Activated CD8-positive, alpha-beta T cell treated with anti-CD3 and anti-CD28 coated beads for 36 hours (primary cell): ENCODE measurements around the gene ADAMTS1. TPM values are rescaled to one million over a fixed set of nuclear protein-coding genes. Genes with fewer than 3 reads are reported as not detected.

Source experiments
- ATAC-seq: fragments of 200-7000 bp; cut with Tn5 transposase; one replicate; pipeline ENCODE4 v1.10.0; 2021; ENCODE audit warnings: mild to moderate bottlenecking, moderate library complexity
- CTCF ChIA-PET: fragments of 350-600 bp; sonication (Branson Sonifier 250); formaldehyde crosslinking; loops from one replicate; lab custom pipeline; 2021; ENCODE audit warnings: antibody characterized with exemption; lab: Charles Lee
- POLR2A ChIA-PET: fragments of 350-600 bp; sonication (Branson Sonifier 250); formaldehyde crosslinking; loops from one replicate; lab custom pipeline; 2021; ENCODE audit warnings: antibody characterized with exemption; lab: Charles Lee
- DNase-seq: peaks from one replicate; pipeline ENCODE4 v3.0.0-alpha.2; 2020
- H3K27ac Mint-ChIP-seq: one replicate; pipeline ENCODE4 v1.8.0; 2021; ENCODE audit warnings: mild to moderate bottlenecking, mixed read lengths
- H3K27me3 Mint-ChIP-seq: one replicate; pipeline ENCODE4 v1.8.0; 2021; ENCODE audit warnings: mixed read lengths
- H3K36me3 Mint-ChIP-seq: one replicate; pipeline ENCODE4 v1.8.0; 2021; ENCODE audit warnings: low read depth, mixed read lengths
- H3K4me1 Mint-ChIP-seq: one replicate; pipeline ENCODE4 v1.8.0; 2021; ENCODE audit warnings: low read depth, mixed read lengths
- H3K4me3 Mint-ChIP-seq: one replicate; pipeline ENCODE4 v1.8.0; 2021; ENCODE audit warnings: mild to moderate bottlenecking, moderate library complexity, mixed read lengths
- H3K9me3 Mint-ChIP-seq: one replicate; pipeline ENCODE4 v1.8.0; 2021; ENCODE audit warnings: mixed read lengths
- CTCF ChIP-seq: fragments of 200-600 bp; IDR thresholded peaks from one replicate; pipeline ENCODE4 v1.8.0; 2022; ENCODE audit warnings: antibody characterized with exemption, mild to moderate bottlenecking
- intact Hi-C: fragments of 100-400 bp; cut with micrococcal nuclease; formaldehyde crosslinking; loops from one replicate; pipeline ENCODE4 v1.10.0; 2022
- total RNA-seq, 2 experiments: library from RNA; stranded (reverse); gene quantifications; one replicate each; pipeline ENCODE4 v1.2.3, GENCODE V29; 2021

ADAMTS1 gene
- total RNA-seq, 2 experiments from 2014 or later: 0.20 TPM; not detected in 1

- intact Hi-C loops: no loop called here
- H3K9me3 Mint-ChIP-seq: no peaks in the 10 kb centered on the region
- no peak for DNase-seq
- ATAC-seq: no peak
- TF ChIP-seq CTCF: no peak
- ChIA-PET CTCF (no interaction called here), POLR2A (no interaction called here)
- no peaks in the 10 kb centered on the region for H3K4me1 Mint-ChIP-seq
- H3K27ac Mint-ChIP-seq: no peak overlapping the region
- no peak overlapping the region for H3K4me3 Mint-ChIP-seq
- no peaks in the 10 kb centered on the region for H3K36me3 Mint-ChIP-seq
- peaks cover 2% of the 10 kb centered on the region for H3K27me3 Mint-ChIP-seq
Observed at GRCh38 chr21:26812173-26812572, 33.0 kb downstream of the ADAMTS1 start.

- intact Hi-C loops: no loop called here
Observed at GRCh38 chr21:26811482-26811881, 33.7 kb downstream of the ADAMTS1 start.

GRCh38 chr21:26810676-26811415, 34.4 kb downstream of the ADAMTS1 start:
- no peaks in the 10 kb centered on the region for H3K36me3 Mint-ChIP-seq
- ATAC-seq (no peak), DNase-seq (no peak)
- H3K4me3 Mint-ChIP-seq: no peak overlapping the region
- intact Hi-C loops: no loop called here
- POLR2A ChIA-PET: no interaction called here
- CTCF ChIA-PET: no interaction called here
- H3K27me3 Mint-ChIP-seq: peaks cover 2% of the 10 kb centered on the region
- TF ChIP-seq CTCF: no peak
- H3K27ac Mint-ChIP-seq: no peak overlapping the region
- H3K9me3 Mint-ChIP-seq: no peaks in the 10 kb centered on the region
- H3K4me1 Mint-ChIP-seq: no peaks in the 10 kb centered on the region

More at GRCh38 chr21:26811482-26811881, 33.7 kb downstream of the ADAMTS1 start:
- ChIA-PET CTCF (no interaction called here), POLR2A (no interaction called here)
- DNase-seq (no peak), ATAC-seq (no peak)
- Mint-ChIP-seq H3K9me3 (no peaks in the 10 kb centered on the region), H3K27me3 (peaks cover 2% of the 10 kb centered on the region), H3K4me3 (no peak overlapping the region), H3K4me1 (no peaks in the 10 kb centered on the region), H3K27ac (no peak overlapping the region), H3K36me3 (no peaks in the 10 kb centered on the region)
- no peak for TF ChIP-seq CTCF

GRCh38 chr21:26810266-26810665, 34.9 kb downstream of the ADAMTS1 start:
- H3K27me3 Mint-ChIP-seq: peaks cover 2% of the 10 kb centered on the region
- CTCF ChIA-PET: no interaction called here
- DNase-seq: no peak
- TF ChIP-seq CTCF: no peak
- intact Hi-C loops: no loop called here
- no peak overlapping the region for H3K27ac Mint-ChIP-seq
- H3K36me3 Mint-ChIP-seq: no peaks in the 10 kb centered on the region
- H3K4me3 Mint-ChIP-seq: no peak overlapping the region
- ATAC-seq: no peak
- no peaks in the 10 kb centered on the region for H3K9me3 Mint-ChIP-seq
- no peaks in the 10 kb centered on the region for H3K4me1 Mint-ChIP-seq
- POLR2A ChIA-PET: no interaction called here

- Mint-ChIP-seq H3K36me3 (no peaks in the 10 kb centered on the region), H3K27ac (no peak overlapping the region), H3K4me3 (no peak overlapping the region), H3K27me3 (peaks cover 2% of the 10 kb centered on the region), H3K9me3 (no peaks in the 10 kb centered on the region), H3K4me1 (no peaks in the 10 kb centered on the region)
- CTCF ChIA-PET: no interaction called here
- DNase-seq: no peak
- POLR2A ChIA-PET: no interaction called here
- no peak for TF ChIP-seq CTCF
- intact Hi-C loops: no loop called here
- ATAC-seq: no peak
Observed at GRCh38 chr21:26809745-26810144, 35.5 kb downstream of the ADAMTS1 start.
